ENCODE data around the gene PTH1R.

The PTH1R gene

GRCh38 chr3:46952813-46953212 is 75.3 kb downstream of the PTH1R start:
- no peak for DNase-seq

Data from stimulated activated CD4-positive, alpha-beta T cell treated with anti-CD3 and anti-CD28 coated beads, Interleukin-4, amount 100 ng/mL, for 1 hour (primary cell).